Hematopoietic multipotent progenitor cell treated with erythropoietin and hydrocortisone succinate and interleukin-3 and kit ligand, for 8 days (in vitro differentiated cells): ENCODE data around the gene PLA2G4B.

ENCODE experiments used
- DNase-seq: peaks from one replicate; pipeline ENCODE4 v3.0.0-alpha.2; 2015

PLA2G4B gene

GRCh38 chr15:41872166-41872747 is 33.6 kb downstream of the PLA2G4B start:
- no peak for DNase-seq

DNA sequence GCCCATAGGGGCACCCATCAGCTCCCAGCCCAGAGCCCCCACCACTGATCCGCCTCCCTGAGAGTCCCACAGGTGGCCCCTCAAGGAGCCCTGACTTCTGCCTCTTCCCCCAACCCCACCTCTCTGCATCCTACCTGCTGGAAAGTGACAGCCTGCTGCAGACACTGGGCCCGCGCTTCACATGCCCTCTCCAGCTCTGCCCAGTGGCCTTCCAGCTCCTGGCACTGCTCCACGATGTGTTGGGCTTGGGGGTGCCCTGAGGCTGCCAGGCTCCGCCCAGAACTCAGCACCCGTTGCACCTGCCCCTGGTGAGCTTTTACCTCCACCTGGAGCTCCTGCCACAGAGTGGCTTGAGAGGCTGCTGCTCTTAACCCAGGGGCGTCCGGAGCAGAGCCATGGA is 35.1 kb downstream of the PLA2G4B start:
- DNase-seq, result no peak

GRCh38 chr15:41874736-41875135 is 36.1 kb downstream of the PLA2G4B start:
- no peak for DNase-seq

DNA sequence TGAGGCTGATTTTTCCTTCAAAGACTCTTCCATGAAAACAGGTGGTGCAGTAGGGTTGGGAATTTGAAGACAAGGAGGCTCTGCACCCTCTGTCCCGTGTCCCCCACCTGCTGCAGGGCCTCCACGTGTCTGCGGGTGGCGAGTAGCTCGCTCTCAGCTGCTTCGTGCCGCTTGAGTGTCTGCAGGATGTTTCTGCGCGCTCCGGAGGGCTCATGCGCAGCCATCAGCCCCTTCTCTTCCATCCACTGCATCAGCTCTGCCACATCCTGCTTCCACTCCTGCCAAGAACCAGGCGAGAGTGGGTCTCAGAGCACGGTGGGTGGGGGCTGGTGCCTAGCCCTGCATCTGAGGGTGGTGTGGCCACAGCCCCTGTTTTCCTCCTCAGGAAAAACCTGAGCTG is 37.4 kb downstream of the PLA2G4B start:
- no peak for DNase-seq

GRCh38 chr15:41876689-41877088 is 38.0 kb downstream of the PLA2G4B start:
- DNase-seq, result no peak

- no peak for DNase-seq
Measured at GRCh38 chr15:41877631-41878354, 39.1 kb downstream of the PLA2G4B start.

- no peak for DNase-seq
Measured at GRCh38 chr15:41878355-41878699, 39.7 kb downstream of the PLA2G4B start.

GRCh38 chr15:41879321-41879845 is 40.7 kb downstream of the PLA2G4B start:
- no peak for DNase-seq

- DNase-seq, result no peak
Measured at GRCh38 chr15:41880156-41880877, 41.7 kb downstream of the PLA2G4B start.

GRCh38 chr15:41881086-41881485 is 42.4 kb downstream of the PLA2G4B start:
- no peak for DNase-seq

DNA sequence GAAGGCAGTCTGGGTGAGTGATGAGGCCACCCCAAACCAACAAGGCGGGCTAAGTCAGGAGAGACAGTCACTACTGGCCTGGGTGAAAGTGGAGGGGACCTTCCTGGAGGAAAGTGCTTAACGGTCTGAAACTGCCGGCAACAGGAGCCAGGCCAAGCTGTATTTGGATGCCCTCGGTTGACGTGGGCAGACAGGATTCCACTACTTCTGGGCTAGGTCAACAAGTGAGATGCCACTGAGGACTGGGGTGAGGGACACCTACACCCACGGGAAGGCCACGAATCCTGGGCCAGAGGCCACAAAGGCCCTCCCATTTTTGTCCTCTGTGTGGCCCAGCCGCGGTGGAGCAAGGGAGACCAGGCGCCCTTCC is 42.9 kb downstream of the PLA2G4B start:
- no peak for DNase-seq

- no peak for DNase-seq
Measured at GRCh38 chr15:41881920-41882688, 43.5 kb downstream of the PLA2G4B start.

- DNase-seq, result no peak
Measured at GRCh38 chr15:41882689-41883483, 44.2 kb downstream of the PLA2G4B start.

- no peak for DNase-seq
Measured at GRCh38 chr15:41883484-41883825, 44.8 kb downstream of the PLA2G4B start.

GRCh38 chr15:41884458-41884857 is 45.8 kb downstream of the PLA2G4B start:
- no peak for DNase-seq

- no peak for DNase-seq
Measured at GRCh38 chr15:41885321-41885720, 46.7 kb downstream of the PLA2G4B start.

- no peak for DNase-seq
Measured at GRCh38 chr15:41885841-41886240, 47.2 kb downstream of the PLA2G4B start.

- no peak for DNase-seq
Measured at GRCh38 chr15:41886741-41887140, 48.1 kb downstream of the PLA2G4B start.

DNA sequence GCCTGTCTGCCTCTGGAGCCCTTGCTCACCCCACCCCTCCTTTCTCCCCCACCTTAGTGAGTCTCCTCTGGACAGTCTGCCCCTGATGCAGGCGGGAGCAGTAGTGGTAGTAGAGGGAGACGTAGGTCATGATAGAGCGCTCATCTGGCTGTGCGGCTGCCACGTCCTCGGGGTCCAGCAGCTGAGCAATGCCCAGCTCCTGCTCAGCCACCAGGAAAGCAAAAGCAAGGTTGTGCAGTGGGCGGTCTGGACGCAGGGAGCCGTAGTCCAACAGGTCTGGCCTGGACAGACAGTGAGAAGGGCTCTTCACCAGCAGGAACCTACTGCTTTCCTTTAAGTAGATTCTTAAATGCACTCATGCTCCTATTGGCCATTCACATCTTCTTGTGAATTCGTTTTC is 48.5 kb downstream of the PLA2G4B start:
- DNase-seq, result no peak

- no peak for DNase-seq
Measured at GRCh38 chr15:41887893-41888292, 49.2 kb downstream of the PLA2G4B start.

GRCh38 chr15:41888662-41889253 is 50.1 kb downstream of the PLA2G4B start:
- DNase-seq, result no peak

- no peak for DNase-seq
Measured at GRCh38 chr15:41890050-41890690, 51.5 kb downstream of the PLA2G4B start.
